ENCODE measurements around the gene MAPK13.

MAPK13 gene

GRCh38 chr6:36130667-36131510 is 576 bp downstream of the MAPK13 start:
- DNase-seq (ENCODE audit: insufficient read length) (peak; percentile 53), FAIRE-seq (peak; percentile 42)

GRCh38 chr6:36131511-36132245 is 1.4 kb downstream of the MAPK13 start:
- FAIRE-seq (peak; percentile 90), DNase-seq (ENCODE audit: insufficient read length) (peak; percentile 67)
- no peak for TF ChIP-seq POLR2AphosphoS5 (IDR thresholded peaks at IDR 0.05; ENCODE audit: low read depth, low read length)
- no peak for TF ChIP-seq POLR2A (IDR thresholded peaks at IDR 0.05; ENCODE audit: low read depth, low read length)
- TF ChIP-seq TAF1 (IDR thresholded peaks at IDR 0.05; ENCODE audit: borderline replicate concordance, low read depth, low read length), result no peak

More at GRCh38 chr6:36130667-36131510, 576 bp downstream of the MAPK13 start:
- TF ChIP-seq POLR2AphosphoS5 (IDR thresholded peaks at IDR 0.05; ENCODE audit: low read depth, low read length) (no peak), TAF1 (IDR thresholded peaks at IDR 0.05; ENCODE audit: borderline replicate concordance, low read depth, low read length) (no peak), POLR2A (IDR thresholded peaks at IDR 0.05; ENCODE audit: low read depth, low read length) (no peak)

- no peak for FAIRE-seq
- TF ChIP-seq POLR2AphosphoS5 (IDR thresholded peaks at IDR 0.05; ENCODE audit: low read depth, low read length) (no peak), TAF1 (IDR thresholded peaks at IDR 0.05; ENCODE audit: borderline replicate concordance, low read depth, low read length) (no peak), POLR2A (IDR thresholded peaks at IDR 0.05; ENCODE audit: low read depth, low read length) (no peak)
- DNase-seq (ENCODE audit: insufficient read length), result no peak
Observed at GRCh38 chr6:36132246-36132895, 2.1 kb downstream of the MAPK13 start.

GRCh38 chr6:36133148-36133547 is 2.8 kb downstream of the MAPK13 start:
- TF ChIP-seq POLR2AphosphoS5 (IDR thresholded peaks at IDR 0.05; ENCODE audit: low read depth, low read length) (no peak), POLR2A (IDR thresholded peaks at IDR 0.05; ENCODE audit: low read depth, low read length) (no peak), TAF1 (IDR thresholded peaks at IDR 0.05; ENCODE audit: borderline replicate concordance, low read depth, low read length) (no peak)
- FAIRE-seq (no peak), DNase-seq (ENCODE audit: insufficient read length) (no peak)

- DNase-seq (ENCODE audit: insufficient read length), result no peak
- FAIRE-seq, result no peak
- TF ChIP-seq TAF1 (IDR thresholded peaks at IDR 0.05; ENCODE audit: borderline replicate concordance, low read depth, low read length), result no peak
- TF ChIP-seq POLR2AphosphoS5 (IDR thresholded peaks at IDR 0.05; ENCODE audit: low read depth, low read length), result no peak
- no peak for TF ChIP-seq POLR2A (IDR thresholded peaks at IDR 0.05; ENCODE audit: low read depth, low read length)
Observed at GRCh38 chr6:36133912-36134311, 3.6 kb downstream of the MAPK13 start.

- TF ChIP-seq POLR2A (IDR thresholded peaks at IDR 0.05; ENCODE audit: low read depth, low read length), result no peak
- TF ChIP-seq POLR2AphosphoS5 (IDR thresholded peaks at IDR 0.05; ENCODE audit: low read depth, low read length), result no peak
- TF ChIP-seq TAF1 (IDR thresholded peaks at IDR 0.05; ENCODE audit: borderline replicate concordance, low read depth, low read length), result no peak
Observed at GRCh38 chr6:36135053-36135731, 4.9 kb downstream of the MAPK13 start.

GRCh38 chr6:36136034-36136433 is 5.7 kb downstream of the MAPK13 start:
- DNase-seq (ENCODE audit: insufficient read length) (no peak), FAIRE-seq (no peak)
- TF ChIP-seq POLR2A (IDR thresholded peaks at IDR 0.05; ENCODE audit: low read depth, low read length) (no peak), TAF1 (IDR thresholded peaks at IDR 0.05; ENCODE audit: borderline replicate concordance, low read depth, low read length) (no peak), POLR2AphosphoS5 (IDR thresholded peaks at IDR 0.05; ENCODE audit: low read depth, low read length) (no peak)

More at GRCh38 chr6:36135053-36135731, 4.9 kb downstream of the MAPK13 start:
- DNase-seq (ENCODE audit: insufficient read length) (no peak), FAIRE-seq (no peak)

GRCh38 chr6:36136551-36136950 is 6.2 kb downstream of the MAPK13 start:
- TF ChIP-seq POLR2AphosphoS5 (IDR thresholded peaks at IDR 0.05; ENCODE audit: low read depth, low read length) (no peak), TAF1 (IDR thresholded peaks at IDR 0.05; ENCODE audit: borderline replicate concordance, low read depth, low read length) (no peak), POLR2A (IDR thresholded peaks at IDR 0.05; ENCODE audit: low read depth, low read length) (no peak)
- FAIRE-seq (no peak), DNase-seq (ENCODE audit: insufficient read length) (no peak)

- DNase-seq (ENCODE audit: insufficient read length) (no peak), FAIRE-seq (no peak)
- no peak for TF ChIP-seq TAF1 (IDR thresholded peaks at IDR 0.05; ENCODE audit: borderline replicate concordance, low read depth, low read length)
- no peak for TF ChIP-seq POLR2AphosphoS5 (IDR thresholded peaks at IDR 0.05; ENCODE audit: low read depth, low read length)
- no peak for TF ChIP-seq POLR2A (IDR thresholded peaks at IDR 0.05; ENCODE audit: low read depth, low read length)
Observed at GRCh38 chr6:36138667-36139066, 8.4 kb downstream of the MAPK13 start.

- DNase-seq (ENCODE audit: insufficient read length) (no peak), FAIRE-seq (no peak)
- TF ChIP-seq POLR2AphosphoS5 (IDR thresholded peaks at IDR 0.05; ENCODE audit: low read depth, low read length) (no peak), TAF1 (IDR thresholded peaks at IDR 0.05; ENCODE audit: borderline replicate concordance, low read depth, low read length) (no peak), POLR2A (IDR thresholded peaks at IDR 0.05; ENCODE audit: low read depth, low read length) (no peak)
Observed at GRCh38 chr6:36139431-36139830, 9.1 kb downstream of the MAPK13 start.

All from GM12892 (cell line).